Body of pancreas (tissue), 4 donors: ENCODE results near the gene CCSER1.

Experiments used
- POLR2A ChIP-seq, 3 donors: fragments of 450-650 bp; IDR thresholded peaks; one replicate each; pipeline ENCODE4 v1.6.1; 2016; ENCODE audit warnings: antibody characterized with exemption in 3 of 3, mild to moderate bottlenecking in 2 of 3
- TF ChIP-seq, protein P1 (sequence below), 7 experiments: fragments of 450-650 bp in 4 of 7; fragments of 200-600 bp in 3 of 7; sonication (generic) in 3 of 7; IDR thresholded peaks; one replicate each; pipeline ENCODE4 v1.5.1; 2016 to 2019; ENCODE audit warnings: antibody characterized with exemption in 7 of 7

DNA sequence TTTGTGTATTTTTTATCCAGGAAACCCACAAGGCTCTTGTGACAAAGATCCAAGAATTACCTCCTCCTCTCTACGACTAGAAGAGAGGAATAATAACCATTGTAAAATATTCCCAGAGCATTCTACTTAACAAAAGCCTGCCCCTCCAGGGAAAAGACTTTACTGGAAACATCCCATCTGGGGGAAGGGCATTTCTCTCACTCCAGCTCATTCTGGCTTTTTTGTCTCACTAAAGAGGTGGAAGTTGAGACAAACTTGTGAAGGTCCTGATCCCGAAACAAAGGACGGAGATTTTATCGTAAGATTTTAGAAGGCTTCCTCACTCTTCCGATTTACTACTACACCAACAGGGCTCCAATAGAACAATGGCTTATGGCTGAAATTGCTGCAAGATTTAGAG is 1484.6 kb downstream of the CCSER1 start:
- TF ChIP-seq, protein P1, sequence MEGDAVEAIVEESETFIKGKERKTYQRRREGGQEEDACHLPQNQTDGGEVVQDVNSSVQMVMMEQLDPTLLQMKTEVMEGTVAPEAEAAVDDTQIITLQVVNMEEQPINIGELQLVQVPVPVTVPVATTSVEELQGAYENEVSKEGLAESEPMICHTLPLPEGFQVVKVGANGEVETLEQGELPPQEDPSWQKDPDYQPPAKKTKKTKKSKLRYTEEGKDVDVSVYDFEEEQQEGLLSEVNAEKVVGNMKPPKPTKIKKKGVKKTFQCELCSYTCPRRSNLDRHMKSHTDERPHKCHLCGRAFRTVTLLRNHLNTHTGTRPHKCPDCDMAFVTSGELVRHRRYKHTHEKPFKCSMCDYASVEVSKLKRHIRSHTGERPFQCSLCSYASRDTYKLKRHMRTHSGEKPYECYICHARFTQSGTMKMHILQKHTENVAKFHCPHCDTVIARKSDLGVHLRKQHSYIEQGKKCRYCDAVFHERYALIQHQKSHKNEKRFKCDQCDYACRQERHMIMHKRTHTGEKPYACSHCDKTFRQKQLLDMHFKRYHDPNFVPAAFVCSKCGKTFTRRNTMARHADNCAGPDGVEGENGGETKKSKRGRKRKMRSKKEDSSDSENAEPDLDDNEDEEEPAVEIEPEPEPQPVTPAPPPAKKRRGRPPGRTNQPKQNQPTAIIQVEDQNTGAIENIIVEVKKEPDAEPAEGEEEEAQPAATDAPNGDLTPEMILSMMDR (IDR thresholded peaks at IDR 0.05) = no peak
- no peak for TF ChIP-seq POLR2A (IDR thresholded peaks at IDR 0.05)
